SK-N-SH treated with all-trans-retinoic acid at 6 μM for 48 hours (cell line): ENCODE data around the gene ADARB2.

Experiments
- ATAC-seq: fragments of 200-7000 bp; cut with Tn5 transposase; 3 replicates; pipeline ENCODE4 v1.9.1; 2020; ENCODE audit warnings: mild to moderate bottlenecking, moderate library complexity
- ARNTL ChIP-seq: fragments of 450-650 bp; formaldehyde crosslinking; IDR thresholded peaks from 2 replicates; pipeline ENCODE4 v1.5.0; 2020; ENCODE audit warnings: low read depth, mild to moderate bottlenecking, moderate library complexity, borderline replicate concordance
- BACH2 ChIP-seq: fragments of 250-450 bp; sonication (Bioruptor Pico); IDR thresholded peaks from 2 replicates; pipeline ENCODE4 v1.9.0; 2021; ENCODE audit warnings: mild to moderate bottlenecking, borderline replicate concordance
- CREB5 ChIP-seq: fragments of 250-450 bp; sonication (Bioruptor Pico); IDR thresholded peaks from 2 replicates; pipeline ENCODE4 v1.5.1; 2020; ENCODE audit warnings: low read depth, mild to moderate bottlenecking, moderate library complexity
- CSDC2 ChIP-seq: fragments of 250-450 bp; sonication (Bioruptor Pico); IDR thresholded peaks from 2 replicates; pipeline ENCODE4 v1.5.0; 2020; ENCODE audit warnings: mild to moderate bottlenecking, moderate library complexity
- ESRRG ChIP-seq: fragments of 250-450 bp; sonication (Bioruptor Pico); IDR thresholded peaks from 2 replicates; pipeline ENCODE4 v1.6.1; 2021; ENCODE audit warnings: mild to moderate bottlenecking
- GLIS3 ChIP-seq: fragments of 250-450 bp; sonication (Bioruptor Pico); IDR thresholded peaks from 2 replicates; pipeline ENCODE4 v1.5.0; 2020; ENCODE audit warnings: mild to moderate bottlenecking, moderate library complexity
- ISL1 ChIP-seq: fragments of 250-450 bp; sonication (Bioruptor Pico); IDR thresholded peaks from 2 replicates; pipeline ENCODE4 v2.1.2; 2022; ENCODE audit warnings: mild to moderate bottlenecking, moderate library complexity
- OSR1 ChIP-seq: fragments of 250-450 bp; sonication (Bioruptor Pico); IDR thresholded peaks from 2 replicates; pipeline ENCODE4 v1.8.0; 2022; ENCODE audit warnings: moderate library complexity, mild to moderate bottlenecking, inconsistent platforms
- PATZ1 ChIP-seq: fragments of 250-450 bp; sonication (Bioruptor Pico); IDR thresholded peaks from 2 replicates; pipeline ENCODE4 v1.8.0; 2020; ENCODE audit warnings: mild to moderate bottlenecking, moderate library complexity, borderline replicate concordance
- PPARA ChIP-seq: fragments of 250-450 bp; sonication (Bioruptor Pico); IDR thresholded peaks from 2 replicates; pipeline ENCODE4 v1.5.0; 2020; ENCODE audit warnings: mild to moderate bottlenecking, borderline replicate concordance
- RARB ChIP-seq: fragments of 250-450 bp; sonication (Bioruptor Pico); IDR thresholded peaks from 2 replicates; pipeline ENCODE4 v1.8.0; 2021; ENCODE audit warnings: mild to moderate bottlenecking, moderate library complexity
- SNAI2 ChIP-seq: fragments of 250-450 bp; sonication (Bioruptor Pico); IDR thresholded peaks from 2 replicates; pipeline ENCODE4 v1.5.0; 2020; ENCODE audit warnings: mild to moderate bottlenecking, moderate library complexity
- TCF4 ChIP-seq: fragments of 250-450 bp; sonication (Bioruptor Pico); IDR thresholded peaks from 2 replicates; pipeline ENCODE4 v1.8.0; 2021; ENCODE audit warnings: mild to moderate bottlenecking, moderate library complexity, borderline replicate concordance
- TOX ChIP-seq: fragments of 250-450 bp; sonication (Bioruptor Pico); IDR thresholded peaks from 2 replicates; pipeline ENCODE4 v1.8.0; 2021; ENCODE audit warnings: mild to moderate bottlenecking, moderate library complexity, borderline replicate concordance
- TSHZ2 ChIP-seq: fragments of 250-450 bp; sonication (Bioruptor Pico); IDR thresholded peaks from 2 replicates; pipeline ENCODE4 v1.5.0; 2020; ENCODE audit warnings: mild to moderate bottlenecking, moderate library complexity
- ZC3H10 ChIP-seq: fragments of 250-450 bp; sonication (Bioruptor Pico); IDR thresholded peaks from 2 replicates; pipeline ENCODE4 v1.5.1; 2021; ENCODE audit warnings: mild to moderate bottlenecking, moderate library complexity
- ZFP3 ChIP-seq: fragments of 250-450 bp; sonication (Bioruptor Pico); IDR thresholded peaks from 2 replicates; pipeline ENCODE4 v1.5.0; 2020; ENCODE audit warnings: mild to moderate bottlenecking, moderate library complexity
- ZFP30 ChIP-seq: fragments of 450-650 bp; formaldehyde crosslinking; IDR thresholded peaks from 2 replicates; pipeline ENCODE4 v1.5.0; 2022; ENCODE audit warnings: mild to moderate bottlenecking, moderate library complexity
- ZNF565 ChIP-seq: fragments of 450-650 bp; formaldehyde crosslinking; conservative IDR thresholded peaks from 2 replicates; pipeline ENCODE4 v1.5.0; 2020; ENCODE audit warnings: low read depth, mild to moderate bottlenecking, moderate library complexity
- ZNF8 ChIP-seq: fragments of 450-650 bp; formaldehyde crosslinking; IDR thresholded peaks from 2 replicates; pipeline ENCODE4 v1.5.0; 2020; ENCODE audit warnings: mild to moderate bottlenecking, moderate library complexity
- TF ChIP-seq, protein P1 (sequence below): fragments of 250-450 bp; sonication (Bioruptor Pico); IDR thresholded peaks from 2 replicates; pipeline ENCODE4 v1.5.1; 2021; ENCODE audit warnings: mild to moderate bottlenecking, moderate library complexity

Gene ADARB2

DNA sequence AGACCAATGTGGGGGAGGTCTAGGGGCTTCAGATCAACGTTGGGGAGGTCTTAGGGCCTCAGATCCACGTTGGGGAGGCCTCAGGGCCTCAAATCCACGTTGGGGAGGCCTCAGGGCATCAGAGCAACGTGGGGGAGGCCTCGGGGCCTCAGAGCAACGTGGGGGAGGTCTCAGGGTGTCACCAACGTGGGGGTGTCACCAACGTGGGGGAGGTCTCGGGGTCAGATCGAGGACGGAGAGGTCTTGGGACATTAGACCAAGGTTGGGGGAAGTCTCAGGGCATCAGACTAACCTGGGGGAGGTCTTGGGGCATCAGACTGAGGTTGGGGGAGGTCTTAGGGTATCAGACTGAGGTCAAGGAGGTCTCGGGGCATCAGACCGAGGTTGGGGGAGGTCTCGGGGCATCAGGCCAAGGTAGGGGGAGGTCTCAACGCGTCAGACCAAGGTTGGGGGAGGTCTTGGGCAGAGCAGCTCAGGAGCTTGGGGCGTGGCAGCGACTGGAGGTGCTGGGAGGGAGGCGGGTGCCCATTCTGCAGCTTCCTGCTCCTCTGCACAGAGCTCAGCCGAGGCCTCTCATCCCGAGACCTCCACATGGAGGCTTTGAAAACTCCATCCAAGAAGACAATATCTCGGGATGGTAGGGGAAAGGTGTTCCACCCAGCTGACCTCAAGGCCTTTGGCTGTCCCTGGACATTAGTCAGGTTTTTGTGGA is 521.3 kb downstream of the ADARB2 start:
- no peak for TF ChIP-seq GLIS3 (CRISPR knock-in tag)
- no peak for TF ChIP-seq ARNTL (CRISPR knock-in tag)
- TF ChIP-seq ISL1 (CRISPR knock-in tag) = no peak
- TF ChIP-seq OSR1 (CRISPR knock-in tag) = no peak
- TF ChIP-seq ZNF565 (CRISPR knock-in tag) = no peak
- no peak for TF ChIP-seq ESRRG (CRISPR knock-in tag)
- no peak for TF ChIP-seq TCF4 (CRISPR knock-in tag)
- no peak for TF ChIP-seq PPARA
- TF ChIP-seq ZFP30 (CRISPR knock-in tag) = no peak
- TF ChIP-seq PATZ1 (CRISPR knock-in tag) = no peak
- no peak for TF ChIP-seq SNAI2 (CRISPR knock-in tag)
- no peak for TF ChIP-seq RARB (CRISPR knock-in tag)
- no peak for TF ChIP-seq ZC3H10 (CRISPR knock-in tag)
- no peak for ATAC-seq

DNA sequence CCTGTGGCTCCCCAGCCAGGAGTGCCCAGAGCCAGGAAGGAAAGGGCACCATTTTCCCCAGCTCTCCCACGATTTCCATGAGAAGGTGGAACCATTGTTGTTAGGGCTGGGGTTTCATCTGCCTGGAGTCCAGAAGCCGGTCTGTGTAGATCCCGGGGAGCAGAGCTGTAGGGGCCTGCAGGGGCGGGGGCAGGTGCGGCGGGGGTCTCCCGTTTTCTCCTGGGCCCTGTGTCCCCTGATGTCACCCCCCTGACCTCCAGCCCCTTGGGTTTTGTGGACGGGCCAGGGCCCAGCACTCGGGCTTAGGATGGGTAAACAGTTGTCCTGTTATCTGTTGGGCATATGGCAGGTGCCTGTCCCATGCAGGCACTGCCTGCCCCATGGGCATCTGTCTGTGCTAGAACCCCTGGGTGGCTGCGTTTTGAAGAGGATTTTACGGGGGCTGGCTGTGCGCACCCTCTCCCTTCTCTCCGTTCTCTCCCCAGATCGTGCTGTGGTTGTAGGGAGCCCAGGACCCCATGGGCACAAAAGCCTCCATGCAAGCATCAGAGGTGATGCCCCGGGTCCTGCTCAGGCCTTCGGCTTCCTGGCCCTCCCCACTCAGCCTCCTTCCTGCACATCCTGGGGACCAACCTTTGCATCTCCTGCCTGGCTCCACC is 522.3 kb downstream of the ADARB2 start:
- TF ChIP-seq CSDC2 (CRISPR knock-in tag) (no peak), PATZ1 (CRISPR knock-in tag) (no peak), ZNF565 (CRISPR knock-in tag) (no peak), TSHZ2 (no peak), ZFP30 (CRISPR knock-in tag) (no peak), BACH2 (CRISPR knock-in tag) (no peak), CREB5 (CRISPR knock-in tag) (no peak)
- TF ChIP-seq, protein P1, sequence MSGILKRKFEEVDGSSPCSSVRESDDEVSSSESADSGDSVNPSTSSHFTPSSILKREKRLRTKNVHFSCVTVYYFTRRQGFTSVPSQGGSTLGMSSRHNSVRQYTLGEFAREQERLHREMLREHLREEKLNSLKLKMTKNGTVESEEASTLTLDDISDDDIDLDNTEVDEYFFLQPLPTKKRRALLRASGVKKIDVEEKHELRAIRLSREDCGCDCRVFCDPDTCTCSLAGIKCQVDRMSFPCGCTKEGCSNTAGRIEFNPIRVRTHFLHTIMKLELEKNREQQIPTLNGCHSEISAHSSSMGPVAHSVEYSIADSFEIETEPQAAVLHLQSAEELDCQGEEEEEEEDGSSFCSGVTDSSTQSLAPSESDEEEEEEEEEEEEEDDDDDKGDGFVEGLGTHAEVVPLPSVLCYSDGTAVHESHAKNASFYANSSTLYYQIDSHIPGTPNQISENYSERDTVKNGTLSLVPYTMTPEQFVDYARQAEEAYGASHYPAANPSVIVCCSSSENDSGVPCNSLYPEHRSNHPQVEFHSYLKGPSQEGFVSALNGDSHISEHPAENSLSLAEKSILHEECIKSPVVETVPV (CRISPR knock-in tag) = no peak
- no peak for ATAC-seq

GRCh38 chr10:1214071-1214675 is 523.2 kb downstream of the ADARB2 start:
- no peak for ATAC-seq

More at GRCh38 chr10:1214071-1214675, 523.2 kb downstream of the ADARB2 start:
- TF ChIP-seq ESRRG (CRISPR knock-in tag) (no peak), ISL1 (CRISPR knock-in tag) (no peak), ZFP3 (no peak), PPARA (no peak), ZFP30 (CRISPR knock-in tag) (no peak), PATZ1 (CRISPR knock-in tag) (no peak), SNAI2 (CRISPR knock-in tag) (no peak), CSDC2 (CRISPR knock-in tag) (no peak), ZC3H10 (CRISPR knock-in tag) (no peak), ZNF8 (CRISPR knock-in tag) (no peak), TOX (CRISPR knock-in tag) (no peak), CREB5 (CRISPR knock-in tag) (no peak)
